HL-60 (cell line): ENCODE results near the gene FAM89B.

Experiments
- DNase-seq, 2 experiments: peaks; one replicate each; pipeline ENCODE4 v3.0.0-alpha.2; 2010 to 2020; ENCODE audit warnings: low read depth in 1 of 2, low spot score in 1 of 2
- H3K27ac ChIP-seq: fragments of 250-450 bp; sonication (Bioruptor Pico); replicated peaks from 2 replicates; pipeline ENCODE4 v1.5.1; 2020; ENCODE audit warnings: mild to moderate bottlenecking, moderate library complexity
- H3K27me3 ChIP-seq: fragments of 250-450 bp; sonication (Bioruptor Pico); 2 replicates; pipeline ENCODE4 v1.5.1; 2021; ENCODE audit warnings: mild to moderate bottlenecking, moderate library complexity; ENCODE audit not compliant: insufficient read depth, poor library complexity, severe bottlenecking
- H3K4me3 ChIP-seq: replicated peaks from 2 replicates; pipeline ENCODE4 v1.5.1; 2011; ENCODE audit warnings: mild to moderate bottlenecking, control low read depth, low read length; ENCODE audit not compliant: insufficient read depth
- CTCF ChIP-seq: IDR thresholded peaks from one replicate; pipeline ENCODE4 v1.5.1; 2011; ENCODE audit warnings: low read length, control low read depth, inconsistent platforms; ENCODE audit not compliant: insufficient read depth
- GABPA ChIP-seq: IDR thresholded peaks from 2 replicates; pipeline ENCODE4 v1.6.1; 2012; ENCODE audit warnings: low read depth
- POLR2AphosphoS5 ChIP-seq: IDR thresholded peaks from 2 replicates; pipeline ENCODE4 v1.6.1; 2012; ENCODE audit warnings: low read depth
- REST ChIP-seq: IDR thresholded peaks from 2 replicates; pipeline ENCODE4 v1.6.1; 2012; ENCODE audit warnings: low read depth; ENCODE audit not compliant: insufficient replicate concordance
- SPI1 ChIP-seq: IDR thresholded peaks from 2 replicates; pipeline ENCODE4 v1.6.1; 2012; ENCODE audit warnings: low read depth, mild to moderate bottlenecking, borderline replicate concordance

FAM89B gene

GRCh38 chr11:65585396-65586246 lies 13.3 kb downstream of the FAM89B start:
- DNase-seq, result no peak
- TF ChIP-seq REST (no peak), GABPA (no peak), POLR2AphosphoS5 (no peak), SPI1 (no peak), CTCF (no peak)
- H3K4me3 ChIP-seq, result no peak overlapping the region
- no peaks in the 10 kb centered on the region for H3K27me3 ChIP-seq
- no peak overlapping the region for H3K27ac ChIP-seq

- no peak overlapping the region for H3K4me3 ChIP-seq
- no peak overlapping the region for H3K27ac ChIP-seq
- DNase-seq, result no peak
- TF ChIP-seq SPI1, result no peak
- no peak for TF ChIP-seq CTCF
- no peak for TF ChIP-seq POLR2AphosphoS5
- TF ChIP-seq REST, result no peak
- TF ChIP-seq GABPA, result no peak
- no peaks in the 10 kb centered on the region for H3K27me3 ChIP-seq
These were observed 13.9 kb downstream of the FAM89B start for GRCh38 chr11:65586247-65586630.

- Histone ChIP-seq H3K27ac (no peak overlapping the region), H3K4me3 (no peak overlapping the region), H3K27me3 (no peaks in the 10 kb centered on the region)
- no peak for DNase-seq
- TF ChIP-seq SPI1 (no peak), GABPA (no peak), POLR2AphosphoS5 (no peak), REST (no peak), CTCF (no peak)
These were observed 14.3 kb downstream of the FAM89B start for GRCh38 chr11:65586676-65587075.
